Left renal cortex interstitium (tissue), 4 donors: Measurements from ENCODE around the gene PRKN. TPM values are rescaled to one million over a fixed set of nuclear protein-coding genes. Genes with fewer than 3 reads are reported as not detected.
"Not testable (repeated sequence)": the region's sequence is repeated elsewhere in the genome, so short reads cannot be mapped to it uniquely, and the experiment has no call there.

ENCODE experiments used
- DNase-seq, 4 donors: peaks; one replicate each; pipeline ENCODE4 v3.0.0-alpha.2; 2013; ENCODE audit warnings: low read depth in 4 of 4, low spot score in 2 of 4, missing footprints in 1 of 4
- polyA plus RNA-seq, 4 donors: library from polyadenylated mRNA; unstranded; fragments of 120-200 nt; gene quantifications; one replicate each; pipeline ENCODE4 v1.2.1, GENCODE V29; 2013; ENCODE audit not compliant: insufficient read length in 4 of 4

PRKN gene
- polyA plus RNA-seq, 4 donors, result 7.9 to 12.9 (median 9.1) TPM

DNA sequence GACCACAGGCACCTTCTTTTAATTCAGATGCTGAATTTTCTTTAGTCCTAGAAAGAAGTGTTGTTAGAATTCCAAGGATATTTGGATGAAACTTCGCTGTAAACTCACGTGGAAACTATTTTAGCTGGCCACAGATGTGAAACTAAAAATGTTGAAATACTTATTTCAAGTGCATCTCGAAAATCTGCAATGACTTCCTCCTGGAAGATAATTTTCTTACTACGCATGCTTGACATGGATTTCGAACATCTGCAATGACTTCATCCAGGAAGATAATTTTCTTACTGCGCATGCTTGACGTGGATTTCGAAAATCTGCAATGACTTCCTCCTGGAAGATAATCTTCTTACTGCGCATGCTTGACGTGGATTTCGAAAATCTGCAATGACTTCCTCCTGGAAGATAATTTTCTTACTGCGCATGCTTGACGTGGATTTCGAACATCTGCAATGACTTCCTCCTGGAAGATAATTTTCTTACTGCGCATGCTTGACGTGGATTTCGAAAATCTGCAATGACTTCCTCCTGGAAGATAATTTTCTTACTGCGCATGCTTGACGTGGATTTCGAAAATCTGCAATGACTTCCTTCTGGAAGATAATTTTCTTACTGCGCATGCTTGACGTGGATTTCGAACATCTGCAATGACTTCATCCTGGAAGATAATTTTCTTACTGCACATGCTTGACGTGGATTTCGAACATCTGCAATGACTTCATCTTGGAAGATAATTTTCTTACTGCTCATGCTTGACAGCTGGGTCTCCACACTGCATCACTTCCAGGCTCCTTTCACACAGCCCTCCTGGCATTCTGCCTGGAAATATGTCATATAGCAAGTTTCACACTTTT is 336.4 kb downstream of the PRKN start:
- not testable (repeated sequence) for DNase-seq

- DNase-seq, result no peak
Measured at GRCh38 chr6:162389343-162390085, 338.1 kb downstream of the PRKN start.

GRCh38 chr6:162388383-162388777 is 339.2 kb downstream of the PRKN start:
- no peak for DNase-seq

GRCh38 chr6:162387718-162388382 is 339.7 kb downstream of the PRKN start:
- DNase-seq, result no peak

DNA sequence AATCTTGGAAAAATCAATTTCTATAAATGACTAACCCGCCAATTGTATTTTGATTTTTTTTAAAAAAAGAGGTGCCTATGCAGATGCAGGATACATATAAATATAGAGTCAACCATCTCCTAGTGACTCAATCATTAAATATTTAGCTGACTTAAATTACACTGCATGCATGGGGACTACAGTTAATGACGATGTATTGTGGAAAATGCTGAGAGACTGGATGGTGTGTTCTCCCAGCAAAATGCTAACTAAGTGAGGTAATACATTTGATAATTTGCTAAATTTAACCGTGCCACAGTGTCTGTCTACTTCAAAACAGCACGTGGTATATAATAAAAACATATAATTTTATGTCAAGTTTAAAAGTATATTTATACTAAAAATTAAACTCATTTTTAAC is 341.6 kb downstream of the PRKN start:
- no peak for DNase-seq

DNA sequence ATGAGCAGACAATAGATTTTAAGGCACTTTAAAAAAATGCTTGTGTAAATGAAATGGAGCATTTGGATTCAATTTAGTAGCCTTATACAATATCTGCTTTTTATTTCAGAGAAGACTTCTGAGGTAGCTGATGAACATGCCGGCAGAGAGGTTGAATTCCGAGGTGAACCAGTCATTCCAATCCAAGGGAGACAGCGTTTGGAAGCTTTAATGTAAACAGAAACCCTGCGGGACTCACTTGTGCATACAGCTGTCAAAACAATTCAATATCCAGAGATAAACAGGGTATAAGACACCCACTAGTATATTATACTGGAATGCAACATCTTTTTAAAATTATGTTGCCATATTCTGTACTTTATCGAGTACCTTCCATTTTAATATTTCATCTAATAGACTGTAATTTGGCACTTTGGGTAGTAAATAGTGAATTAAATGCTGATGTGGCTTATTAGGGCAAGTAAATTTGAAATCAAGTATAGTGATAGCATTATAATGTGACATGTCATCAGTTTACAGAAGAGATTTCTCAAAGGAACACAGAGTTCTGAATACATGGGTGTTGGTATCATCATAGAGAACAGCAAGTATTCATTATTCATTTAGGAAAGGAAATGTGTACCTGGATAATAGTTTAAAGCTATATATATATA is 347.7 kb downstream of the PRKN start:
- DNase-seq, result no peak

DNA sequence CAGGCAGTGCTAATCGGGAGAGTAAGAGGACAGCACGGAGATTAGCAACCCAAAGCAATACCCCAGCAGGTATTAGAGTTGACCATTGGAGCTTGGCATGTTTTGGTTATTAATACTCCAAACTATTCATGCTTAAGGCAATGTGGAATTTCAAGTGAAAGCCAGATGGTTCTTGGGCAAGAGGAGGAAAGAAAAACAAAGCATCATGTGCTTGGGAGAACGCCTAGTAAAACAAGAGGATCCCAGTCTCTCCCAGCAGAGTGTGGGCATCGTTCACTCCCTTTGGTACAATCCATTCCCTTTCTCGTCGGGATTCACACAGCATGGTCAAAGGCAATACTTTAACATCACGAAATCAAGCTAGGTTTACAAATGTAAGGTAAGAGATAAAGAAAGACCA is 349.8 kb downstream of the PRKN start:
- DNase-seq, result no peak

GRCh38 chr6:162373868-162374267 is 353.7 kb downstream of the PRKN start:
- no peak for DNase-seq

GRCh38 chr6:162373192-162373591 is 354.4 kb downstream of the PRKN start:
- no peak for DNase-seq

- no peak for DNase-seq
Measured at GRCh38 chr6:162372106-162372505, 355.5 kb downstream of the PRKN start.

DNA sequence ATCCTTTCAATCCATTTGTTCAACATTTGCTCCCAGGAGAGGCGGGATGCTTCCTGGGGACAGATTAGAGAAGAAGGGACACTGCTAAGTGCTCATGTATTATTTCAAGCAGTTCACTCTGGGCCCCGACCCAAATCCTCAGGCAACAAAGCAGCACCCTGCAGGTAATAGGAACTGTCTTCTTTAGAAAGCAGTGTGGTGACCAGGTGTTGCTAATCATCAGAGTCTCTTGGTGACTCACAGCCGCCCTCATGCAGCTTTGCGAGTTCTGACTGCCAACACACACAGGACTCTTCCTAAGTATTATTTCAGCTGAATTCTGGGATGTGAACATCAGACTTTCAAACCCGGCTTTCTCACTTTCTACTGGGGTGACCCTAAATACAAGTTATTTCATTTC is 356.4 kb downstream of the PRKN start:
- DNase-seq, result no peak

DNA sequence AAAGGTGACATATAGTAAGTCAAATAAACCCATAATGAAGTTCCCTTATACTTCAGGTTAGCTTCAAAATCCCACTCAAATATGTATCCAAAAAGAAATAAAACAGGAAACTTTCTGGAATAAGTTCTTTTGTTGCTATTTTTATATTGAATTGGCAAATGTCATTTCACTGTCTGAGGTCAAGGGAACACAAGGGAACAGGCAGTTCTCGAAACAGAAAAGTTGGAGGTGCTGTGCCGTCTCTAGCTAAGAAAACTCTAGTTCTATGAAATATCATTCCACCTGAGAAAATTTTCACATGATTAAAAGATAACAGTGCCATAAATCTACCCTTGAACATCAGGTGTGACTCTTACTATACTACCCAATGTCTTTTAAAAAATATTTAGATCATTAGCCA is 358.5 kb downstream of the PRKN start:
- DNase-seq, result no peak

GRCh38 chr6:162364488-162364887 is 363.1 kb downstream of the PRKN start:
- DNase-seq, result no peak

GRCh38 chr6:162363757-162364156 is 363.8 kb downstream of the PRKN start:
- DNase-seq, result no peak

- no peak for DNase-seq
Measured at GRCh38 chr6:162360901-162361567, 366.5 kb downstream of the PRKN start.

DNA sequence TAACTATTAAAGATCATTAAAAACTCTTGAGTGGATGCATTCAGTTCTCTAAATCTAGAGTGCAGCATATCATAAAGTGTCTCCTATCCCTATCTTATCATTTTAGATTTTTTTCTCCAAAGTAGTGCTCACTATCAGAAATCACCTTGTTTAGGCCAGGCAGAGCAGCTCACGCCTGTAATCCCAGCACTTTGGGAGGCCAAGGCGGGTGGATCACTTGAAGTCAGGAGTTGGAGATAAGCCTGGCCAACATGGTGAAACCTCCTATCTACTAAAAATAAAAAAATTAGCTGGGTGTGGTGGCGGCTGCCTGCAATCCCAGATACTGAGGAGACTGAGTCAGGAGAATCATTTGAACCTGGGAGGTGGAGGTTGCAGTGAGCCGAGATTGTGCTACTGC is 368.9 kb downstream of the PRKN start:
- DNase-seq, result no peak

DNA sequence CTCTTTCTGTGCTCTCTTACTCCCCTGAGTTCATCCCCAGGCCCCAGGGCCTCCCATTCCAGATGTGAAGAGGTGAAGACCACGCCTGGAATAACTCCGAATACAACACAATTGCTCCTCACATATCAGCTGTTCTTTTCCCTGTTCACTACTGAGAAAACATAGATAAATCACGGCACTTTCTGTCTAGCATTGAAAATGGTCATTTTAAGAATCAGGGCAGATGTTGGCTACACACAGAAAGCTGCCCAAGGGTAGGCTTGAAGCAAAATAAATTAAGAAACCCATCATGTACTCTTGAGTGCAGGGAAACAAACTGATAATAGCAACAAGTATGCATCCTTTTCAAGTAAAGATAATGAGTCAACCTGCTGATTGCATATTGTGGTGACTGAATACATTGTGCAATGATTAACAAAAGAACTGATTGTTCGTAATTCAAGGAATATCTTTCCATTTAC is 382.5 kb downstream of the PRKN start:
- DNase-seq, result no peak

GRCh38 chr6:162344646-162345010 is 382.9 kb downstream of the PRKN start:
- no peak for DNase-seq

DNA sequence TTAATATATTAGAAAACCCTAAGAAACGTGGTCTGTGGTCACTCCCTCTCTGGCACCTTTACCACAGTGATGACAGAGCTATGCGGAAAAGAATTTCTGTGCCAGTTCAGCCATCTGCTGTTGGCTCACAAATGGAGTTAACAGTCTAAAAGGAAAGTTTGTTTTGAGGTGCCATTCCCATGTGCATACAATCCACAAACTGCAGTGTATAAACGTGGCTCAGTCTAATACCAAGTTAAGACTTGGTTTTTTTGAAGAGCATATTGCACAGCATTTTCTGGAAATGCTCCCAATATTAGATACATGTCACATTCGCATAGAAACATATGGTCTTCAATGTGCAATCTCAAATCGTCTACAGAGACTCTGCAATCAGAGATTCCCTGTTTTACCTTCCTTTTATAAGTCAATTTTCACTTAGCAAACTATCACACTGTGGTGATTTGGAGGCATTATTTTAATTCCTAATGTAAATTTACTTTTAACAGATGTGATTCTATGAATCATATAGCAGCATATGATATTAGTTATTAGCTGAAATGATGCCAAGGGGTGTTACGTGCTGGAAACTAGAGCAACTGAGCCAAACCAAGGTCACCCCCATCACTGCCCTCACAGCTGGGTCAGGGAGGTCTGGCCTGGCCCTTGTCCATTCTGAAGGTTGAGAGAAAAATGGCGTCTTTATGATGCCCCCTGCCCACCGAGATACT is 383.5 kb downstream of the PRKN start:
- no peak for DNase-seq
